H1 (cell line): ENCODE data around the gene CDHR2. TPM values are rescaled to one million over a fixed set of nuclear protein-coding genes. Genes with fewer than 3 reads are reported as not detected.

Experiments used
- ASH2L ChIP-seq: fragments of 200-600, 300-600 bp; sonication (generic); IDR thresholded peaks from one replicate; pipeline ENCODE4 v1.7.1; 2017; ENCODE audit warnings: low read length
- GTF2F1 ChIP-seq: IDR thresholded peaks from 2 replicates; pipeline ENCODE4 v1.6.1; 2012; ENCODE audit warnings: low read depth, low read length, improper control_type of control experiment, borderline replicate concordance
- MAX ChIP-seq: IDR thresholded peaks from 2 replicates; pipeline ENCODE4 v1.6.1; 2012; ENCODE audit warnings: inconsistent platforms
- PHF8 ChIP-seq: fragments of 200-600 bp; sonication (generic); conservative IDR thresholded peaks from 2 replicates; pipeline ENCODE4 v1.7.1; 2012; ENCODE audit warnings: low read depth, mild to moderate bottlenecking, inconsistent platforms, low read length, moderate library complexity
- RFX5 ChIP-seq: IDR thresholded peaks from 2 replicates; pipeline ENCODE4 v1.6.1; 2011; ENCODE audit warnings: low read depth, low read length, improper control_type of control experiment, borderline replicate concordance
- SAP30 ChIP-seq: fragments of 300-600 bp; sonication (generic); IDR thresholded peaks from 2 replicates; pipeline ENCODE4 v1.7.1; 2012; ENCODE audit warnings: low read length, moderate library complexity, mild to moderate bottlenecking, inconsistent platforms; ENCODE audit not compliant: insufficient read depth, insufficient replicate concordance
- TBP ChIP-seq: IDR thresholded peaks from 2 replicates; pipeline ENCODE4 v1.6.1; 2011; ENCODE audit warnings: low read depth, low read length, improper control_type of control experiment
- polyA plus RNA-seq, 7 experiments: library from polyadenylated mRNA; depleted of rRNA in 3 of 7; stranded (reverse) in 5 of 7; unstranded in 2 of 7; fragments of >200 nt in 5 of 7; fragments of 200-250 nt in 2 of 7; gene quantifications; 1 replicate in 5 of 7; 2 replicates in 1 of 7; 4 replicates in 1 of 7; pipeline versions ENCODE4 v1.2.1 to v1.2.3, GENCODE V29; 2011 to 2013; ENCODE audit warnings: missing spikeins in 2 of 7, mixed read lengths in 2 of 7
- total RNA-seq: library from RNA; stranded (reverse); fragmentation: NEBNext Ultra II Directional; extraction: Animal tissue kit (Norgen Biotek cat#: 25700); gene quantifications from 2 replicates; pipeline ENCODE4 v1.2.1, GENCODE V29; 2021

Gene CDHR2
- total and polyA plus RNA-seq, 2 of the 8 experiments (the other 6 are each of a cell fraction or from before 2014, with no cell fraction given) = 0.02 to 0.43 TPM

- TF ChIP-seq RFX5 (no peak), MAX (no peak; the same call in 1 of the 2 replicates), SAP30 (no peak), GTF2F1 (no peak), ASH2L (no peak), TBP (no peak), PHF8 (no peak)
- TF ChIP-seq, all 59 proteins: peak for 3
These were observed 71.3 kb downstream of the CDHR2 start (continued) for GRCh38 chr5:176620333-176620981.
